Measurements from ENCODE around the gene NAPG.
"Not testable (repeated sequence)": the region's sequence is repeated elsewhere in the genome, so short reads cannot be mapped to it uniquely, and the experiment has no call there.

NAPG gene

DNA sequence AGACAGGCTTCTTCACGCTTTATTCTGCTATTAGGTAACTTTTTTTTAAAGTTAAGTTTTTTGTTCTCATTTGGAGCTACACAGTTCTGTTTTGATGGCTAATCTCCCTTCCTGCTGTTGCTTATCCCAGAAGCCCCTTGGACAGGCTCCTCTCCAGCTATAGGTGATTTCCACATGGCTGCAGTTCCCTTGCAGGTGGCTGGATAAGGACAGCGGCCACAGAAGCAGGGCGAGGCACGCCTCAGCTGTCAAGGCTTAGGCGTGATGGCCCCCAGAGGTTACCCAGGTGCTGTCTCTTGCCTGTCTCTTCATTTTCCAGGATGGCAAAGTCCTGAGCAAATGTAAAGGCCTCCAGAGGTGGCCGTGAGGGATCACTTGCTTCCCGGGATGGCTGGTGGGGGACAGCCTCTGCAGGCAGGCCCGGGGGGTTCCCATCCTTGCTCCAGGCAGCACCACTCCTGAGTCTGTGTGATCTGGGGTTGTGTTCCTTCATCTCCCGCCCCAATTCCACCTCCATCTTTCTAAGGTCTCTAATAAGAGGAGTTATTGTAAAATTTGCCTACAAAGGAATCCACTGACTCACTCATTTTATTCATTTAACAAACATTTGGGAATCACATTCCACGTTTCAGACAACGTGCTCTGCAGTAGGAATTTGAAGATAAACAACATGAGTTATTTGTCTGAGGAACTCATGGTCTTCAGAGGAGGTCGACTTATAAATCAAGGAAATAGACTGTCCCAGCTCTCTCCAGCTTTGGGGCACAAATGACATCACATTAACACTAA is 53.4 kb downstream of the NAPG start:
- no peak overlapping the region for H3K27ac ChIP-seq
- TF ChIP-seq, protein P1, sequence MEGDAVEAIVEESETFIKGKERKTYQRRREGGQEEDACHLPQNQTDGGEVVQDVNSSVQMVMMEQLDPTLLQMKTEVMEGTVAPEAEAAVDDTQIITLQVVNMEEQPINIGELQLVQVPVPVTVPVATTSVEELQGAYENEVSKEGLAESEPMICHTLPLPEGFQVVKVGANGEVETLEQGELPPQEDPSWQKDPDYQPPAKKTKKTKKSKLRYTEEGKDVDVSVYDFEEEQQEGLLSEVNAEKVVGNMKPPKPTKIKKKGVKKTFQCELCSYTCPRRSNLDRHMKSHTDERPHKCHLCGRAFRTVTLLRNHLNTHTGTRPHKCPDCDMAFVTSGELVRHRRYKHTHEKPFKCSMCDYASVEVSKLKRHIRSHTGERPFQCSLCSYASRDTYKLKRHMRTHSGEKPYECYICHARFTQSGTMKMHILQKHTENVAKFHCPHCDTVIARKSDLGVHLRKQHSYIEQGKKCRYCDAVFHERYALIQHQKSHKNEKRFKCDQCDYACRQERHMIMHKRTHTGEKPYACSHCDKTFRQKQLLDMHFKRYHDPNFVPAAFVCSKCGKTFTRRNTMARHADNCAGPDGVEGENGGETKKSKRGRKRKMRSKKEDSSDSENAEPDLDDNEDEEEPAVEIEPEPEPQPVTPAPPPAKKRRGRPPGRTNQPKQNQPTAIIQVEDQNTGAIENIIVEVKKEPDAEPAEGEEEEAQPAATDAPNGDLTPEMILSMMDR (conservative IDR thresholded peaks at IDR 0.05) = no peak

DNA sequence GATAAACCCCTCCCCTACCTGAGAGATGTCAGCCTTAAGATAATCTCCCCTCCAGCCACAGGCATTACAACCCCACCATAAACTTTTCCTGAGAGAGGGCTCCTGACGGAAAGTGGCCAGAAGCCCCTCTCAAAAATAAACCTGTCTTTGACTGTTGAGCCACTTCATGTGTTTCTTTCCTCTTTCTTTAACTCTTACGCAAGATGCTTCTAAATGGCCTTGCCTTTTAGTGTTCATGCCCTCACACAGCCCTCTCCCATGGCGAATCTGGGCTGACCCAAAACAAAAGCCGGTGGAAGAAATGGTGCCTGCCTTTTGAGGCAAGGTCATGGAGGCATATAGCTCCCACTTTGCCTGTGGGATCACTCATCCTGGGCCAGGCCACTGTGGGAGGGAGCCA is 54.4 kb downstream of the NAPG start:
- TF ChIP-seq, protein P1 (conservative IDR thresholded peaks at IDR 0.05) = no peak
- no peak overlapping the region for H3K27ac ChIP-seq

DNA sequence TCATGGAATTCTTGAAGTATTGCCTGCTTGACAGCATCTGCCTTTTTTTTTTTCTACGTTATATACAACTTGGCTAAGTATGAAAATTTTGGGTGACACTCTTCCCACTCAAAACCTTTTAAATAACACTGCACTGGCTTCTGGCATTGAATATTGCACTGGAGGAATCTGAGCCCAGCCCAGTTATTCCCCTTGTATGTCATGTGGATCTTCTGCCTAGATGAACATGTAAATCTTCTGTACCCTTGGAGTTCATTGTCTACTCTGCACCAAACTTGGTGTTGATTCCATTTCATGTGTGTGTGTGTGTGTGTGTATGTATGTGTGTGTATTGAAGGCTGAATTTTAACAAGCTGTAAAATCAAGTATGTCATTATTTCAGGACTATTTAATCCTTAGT is 59.4 kb downstream of the NAPG start:
- TF ChIP-seq, protein P1 (conservative IDR thresholded peaks at IDR 0.05) = no peak

DNA sequence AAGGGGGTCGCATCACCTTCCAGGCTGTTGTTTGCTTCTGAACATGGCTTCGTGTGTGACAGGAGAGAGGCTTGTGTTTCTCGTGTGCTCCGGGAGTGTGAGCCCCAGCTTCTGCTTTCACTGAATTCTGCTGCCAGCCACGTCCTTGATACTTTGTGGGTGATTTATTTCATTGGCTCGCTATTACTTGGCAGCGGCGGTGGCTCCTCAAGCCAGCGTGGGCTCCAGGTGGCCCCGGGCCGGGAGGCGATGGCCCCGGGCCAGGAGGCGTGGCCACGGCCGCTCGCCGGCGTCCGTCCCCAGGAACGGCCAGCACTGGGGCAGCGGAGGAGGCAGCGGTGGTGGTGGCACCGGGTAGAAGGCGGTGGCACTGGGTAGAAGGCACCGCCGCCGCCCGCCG is 63.1 kb downstream of the NAPG start:
- no peak overlapping the region for H3K27ac ChIP-seq
- TF ChIP-seq, protein P1 (conservative IDR thresholded peaks at IDR 0.05) = no peak

More for the DNA sequence above, 59.4 kb downstream of the NAPG start:
- H3K27ac ChIP-seq = no peak overlapping the region

DNA sequence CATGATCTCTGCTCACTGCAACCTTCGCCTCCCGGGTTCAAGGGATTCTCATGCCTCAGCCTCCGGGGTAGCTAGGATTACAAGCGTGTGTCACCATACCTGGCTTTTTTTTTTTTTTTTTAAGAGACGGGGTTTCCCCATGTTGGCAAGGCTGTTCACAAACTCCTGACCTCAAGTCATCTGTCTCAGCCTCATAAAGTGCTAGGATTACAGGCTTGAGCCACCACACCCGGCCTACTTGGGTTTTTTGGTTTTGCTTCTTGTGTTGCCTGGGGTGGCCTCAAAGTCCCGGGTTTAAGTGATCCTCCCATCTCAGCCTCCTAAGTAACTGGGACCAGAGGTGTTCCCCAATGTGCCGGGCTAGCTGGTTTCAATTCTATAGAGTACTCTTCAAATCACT is 64.6 kb downstream of the NAPG start:
- TF ChIP-seq, protein P1 (conservative IDR thresholded peaks at IDR 0.05) = no peak
- no peak overlapping the region for H3K27ac ChIP-seq

- TF ChIP-seq, protein P1 (conservative IDR thresholded peaks at IDR 0.05) = no peak
- H3K27ac ChIP-seq = no peak overlapping the region
These were observed 66.1 kb downstream of the NAPG start for GRCh38 chr18:10591896-10592295.

DNA sequence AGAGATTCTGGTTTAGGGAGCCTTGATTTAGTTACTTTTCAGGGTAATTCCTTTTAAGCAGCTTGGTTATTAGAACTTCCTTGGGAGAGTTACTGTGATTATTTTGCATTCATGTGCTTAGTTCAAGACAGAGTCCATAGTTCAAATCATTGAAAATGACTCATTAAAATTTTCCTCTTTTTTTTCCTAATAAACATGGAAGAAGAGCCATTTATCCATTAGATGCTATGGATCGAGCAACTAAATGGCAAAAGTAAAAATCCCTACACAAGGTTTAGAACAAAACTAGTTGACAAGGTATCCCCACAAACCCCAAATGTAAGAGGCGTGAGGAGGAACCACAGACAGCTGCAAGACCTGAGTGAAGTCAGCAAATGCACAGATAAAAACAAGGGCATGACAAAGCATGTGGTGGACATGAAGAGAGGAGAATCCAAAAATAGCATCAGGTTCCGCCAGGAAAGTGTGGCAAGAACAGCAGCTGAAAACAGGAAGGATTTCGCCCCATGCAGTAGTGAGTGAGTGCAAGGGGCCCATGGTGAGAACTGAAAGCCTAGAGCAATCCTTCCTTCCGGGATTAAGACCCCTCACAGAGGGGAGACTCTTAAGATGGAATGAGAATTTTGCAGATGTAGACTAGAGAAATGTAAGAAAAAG is 67.7 kb downstream of the NAPG start:
- not testable (repeated sequence) for H3K27ac ChIP-seq

DNA sequence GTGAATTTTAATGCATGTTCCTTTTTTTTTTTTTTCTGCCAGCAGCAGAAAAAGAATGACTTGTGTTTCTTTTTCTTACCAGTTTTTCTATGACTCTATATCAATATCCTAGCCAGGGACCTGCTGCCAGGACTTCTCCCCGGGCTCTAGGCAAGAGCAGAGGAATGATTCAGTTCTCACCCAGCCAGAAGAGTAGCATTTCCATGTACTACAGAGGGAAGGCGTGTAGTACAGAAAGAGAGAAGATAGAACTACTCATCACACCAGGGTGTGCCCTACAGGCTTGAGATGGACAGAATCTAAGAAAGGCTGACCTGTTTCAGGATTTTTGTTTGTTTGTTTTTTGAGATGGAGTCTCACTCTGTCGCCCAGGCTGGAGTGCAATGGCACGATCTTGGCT is 70.1 kb downstream of the NAPG start:
- not testable (repeated sequence) for H3K27ac ChIP-seq

- H3K27ac ChIP-seq = not testable (repeated sequence)
These were observed 71.9 kb downstream of the NAPG start for GRCh38 chr18:10597695-10598094.

GRCh38 chr18:10600701-10601100 is 74.9 kb downstream of the NAPG start:
- H3K27ac ChIP-seq = not testable (repeated sequence)

Data from VCaP (cell line).